Measurements from ENCODE around the gene TENT5C.

TENT5C gene

GRCh38 chr1:117636637-117637425 is 31.0 kb downstream of the TENT5C start:
- 96 to 100% methylated on average over 3 to 5 of the region's 8 CpGs for WGBS, 2 experiments (ENCODE audit: insufficient coverage in 2 of 2)

GRCh38 chr1:117638141-117638540 is 32.3 kb downstream of the TENT5C start:
- no peak overlapping the region for H3K27ac ChIP-seq (ENCODE audit: low read depth, low read length, severe bottlenecking)
- H3K36me3 ChIP-seq (ENCODE audit: control insufficient read depth, insufficient read depth, low read length) = no peaks in the 10 kb centered on the region
- no peaks in the 10 kb centered on the region for H3K9me3 ChIP-seq (ENCODE audit: control insufficient read depth, low read length)
- no peaks in the 10 kb centered on the region for H3K4me1 ChIP-seq (ENCODE audit: control insufficient read depth, insufficient read depth, low read length, poor library complexity, severe bottlenecking)
- WGBS, 2 experiments (ENCODE audit: insufficient coverage in 2 of 2) = 75% methylated on average over 1 of the region's 1 CpG; no CpG with 5 or more reads in 1 of the 2 experiments
- H3K4me3 ChIP-seq (ENCODE audit: extremely low read depth, insufficient read depth, low read length, poor library complexity, severe bottlenecking) = no peak overlapping the region

More at GRCh38 chr1:117636637-117637425, 31.0 kb downstream of the TENT5C start:
- Histone ChIP-seq H3K4me3 (ENCODE audit: extremely low read depth, insufficient read depth, low read length, poor library complexity, severe bottlenecking) (no peak overlapping the region), H3K4me1 (ENCODE audit: control insufficient read depth, insufficient read depth, low read length, poor library complexity, severe bottlenecking) (no peaks in the 10 kb centered on the region), H3K27ac (ENCODE audit: low read depth, low read length, severe bottlenecking) (no peak overlapping the region), H3K36me3 (ENCODE audit: control insufficient read depth, insufficient read depth, low read length) (no peaks in the 10 kb centered on the region), H3K9me3 (ENCODE audit: control insufficient read depth, low read length) (no peaks in the 10 kb centered on the region)

GRCh38 chr1:117638759-117639158 is 32.9 kb downstream of the TENT5C start:
- Histone ChIP-seq H3K27ac (ENCODE audit: low read depth, low read length, severe bottlenecking) (no peak overlapping the region), H3K4me1 (ENCODE audit: control insufficient read depth, insufficient read depth, low read length, poor library complexity, severe bottlenecking) (no peaks in the 10 kb centered on the region), H3K4me3 (ENCODE audit: extremely low read depth, insufficient read depth, low read length, poor library complexity, severe bottlenecking) (no peak overlapping the region), H3K9me3 (ENCODE audit: control insufficient read depth, low read length) (no peaks in the 10 kb centered on the region), H3K36me3 (ENCODE audit: control insufficient read depth, insufficient read depth, low read length) (no peaks in the 10 kb centered on the region)
- WGBS, 2 experiments (ENCODE audit: insufficient coverage in 2 of 2) = 88 to 100% methylated on average over 3 of the region's 4 CpGs

GRCh38 chr1:117639741-117640140 is 33.9 kb downstream of the TENT5C start:
- Histone ChIP-seq H3K36me3 (ENCODE audit: control insufficient read depth, insufficient read depth, low read length) (no peaks in the 10 kb centered on the region), H3K9me3 (ENCODE audit: control insufficient read depth, low read length) (no peaks in the 10 kb centered on the region), H3K4me1 (ENCODE audit: control insufficient read depth, insufficient read depth, low read length, poor library complexity, severe bottlenecking) (no peaks in the 10 kb centered on the region), H3K27ac (ENCODE audit: low read depth, low read length, severe bottlenecking) (no peak overlapping the region), H3K4me3 (ENCODE audit: extremely low read depth, insufficient read depth, low read length, poor library complexity, severe bottlenecking) (no peak overlapping the region)
- 83 to 93% methylated on average over 1 to 2 of the region's 4 CpGs for WGBS, 2 experiments (ENCODE audit: insufficient coverage in 2 of 2)

GRCh38 chr1:117641536-117641935 is 35.7 kb downstream of the TENT5C start:
- 86 to 100% methylated on average over 1 of the region's 3 CpGs for WGBS, 2 experiments (ENCODE audit: insufficient coverage in 2 of 2)
- H3K4me1 ChIP-seq (ENCODE audit: control insufficient read depth, insufficient read depth, low read length, poor library complexity, severe bottlenecking) = no peaks in the 10 kb centered on the region
- H3K36me3 ChIP-seq (ENCODE audit: control insufficient read depth, insufficient read depth, low read length) = no peaks in the 10 kb centered on the region

GRCh38 chr1:117642963-117643362 is 37.1 kb downstream of the TENT5C start:
- no peak overlapping the region for H3K4me3 ChIP-seq (ENCODE audit: extremely low read depth, insufficient read depth, low read length, poor library complexity, severe bottlenecking)
- no peak overlapping the region for H3K27ac ChIP-seq (ENCODE audit: low read depth, low read length, severe bottlenecking)
- H3K9me3 ChIP-seq (ENCODE audit: control insufficient read depth, low read length) = no peaks in the 10 kb centered on the region
- H3K36me3 ChIP-seq (ENCODE audit: control insufficient read depth, insufficient read depth, low read length) = no peaks in the 10 kb centered on the region
- H3K4me1 ChIP-seq (ENCODE audit: control insufficient read depth, insufficient read depth, low read length, poor library complexity, severe bottlenecking) = no peaks in the 10 kb centered on the region
- 89 to 91% methylated on average over 1 of the region's 4 CpGs for WGBS, 2 experiments (ENCODE audit: insufficient coverage in 2 of 2)

More at GRCh38 chr1:117641536-117641935, 35.7 kb downstream of the TENT5C start:
- Histone ChIP-seq H3K27ac (ENCODE audit: low read depth, low read length, severe bottlenecking) (no peak overlapping the region), H3K4me3 (ENCODE audit: extremely low read depth, insufficient read depth, low read length, poor library complexity, severe bottlenecking) (no peak overlapping the region), H3K9me3 (ENCODE audit: control insufficient read depth, low read length) (no peaks in the 10 kb centered on the region)

- Histone ChIP-seq H3K9me3 (ENCODE audit: control insufficient read depth, low read length) (no peaks in the 10 kb centered on the region), H3K4me1 (ENCODE audit: control insufficient read depth, insufficient read depth, low read length, poor library complexity, severe bottlenecking) (no peaks in the 10 kb centered on the region), H3K27ac (ENCODE audit: low read depth, low read length, severe bottlenecking) (no peak overlapping the region), H3K4me3 (ENCODE audit: extremely low read depth, insufficient read depth, low read length, poor library complexity, severe bottlenecking) (no peak overlapping the region), H3K36me3 (ENCODE audit: control insufficient read depth, insufficient read depth, low read length) (no peaks in the 10 kb centered on the region)
- WGBS, 2 experiments (ENCODE audit: insufficient coverage in 2 of 2) = 83 to 100% methylated on average over 1 of the region's 2 CpGs
Observed at GRCh38 chr1:117643601-117644000, 37.8 kb downstream of the TENT5C start.

- Histone ChIP-seq H3K27ac (ENCODE audit: low read depth, low read length, severe bottlenecking) (no peak overlapping the region), H3K36me3 (ENCODE audit: control insufficient read depth, insufficient read depth, low read length) (no peaks in the 10 kb centered on the region)
- 85 to 100% methylated on average over 2 of the region's 3 CpGs for WGBS, 2 experiments (ENCODE audit: insufficient coverage in 2 of 2)
Observed at GRCh38 chr1:117644696-117645311, 39.0 kb downstream of the TENT5C start.

GRCh38 chr1:117645343-117645742 is 39.5 kb downstream of the TENT5C start:
- Histone ChIP-seq H3K4me1 (ENCODE audit: control insufficient read depth, insufficient read depth, low read length, poor library complexity, severe bottlenecking) (no peaks in the 10 kb centered on the region), H3K27ac (ENCODE audit: low read depth, low read length, severe bottlenecking) (no peak overlapping the region), H3K36me3 (ENCODE audit: control insufficient read depth, insufficient read depth, low read length) (no peaks in the 10 kb centered on the region), H3K9me3 (ENCODE audit: control insufficient read depth, low read length) (no peaks in the 10 kb centered on the region), H3K4me3 (ENCODE audit: extremely low read depth, insufficient read depth, low read length, poor library complexity, severe bottlenecking) (no peak overlapping the region)
- 84 to 89% methylated on average over 4 of the region's 4 CpGs for WGBS, 2 experiments (ENCODE audit: insufficient coverage in 2 of 2)

More at GRCh38 chr1:117644696-117645311, 39.0 kb downstream of the TENT5C start:
- Histone ChIP-seq H3K9me3 (ENCODE audit: control insufficient read depth, low read length) (no peaks in the 10 kb centered on the region), H3K4me3 (ENCODE audit: extremely low read depth, insufficient read depth, low read length, poor library complexity, severe bottlenecking) (no peak overlapping the region), H3K4me1 (ENCODE audit: control insufficient read depth, insufficient read depth, low read length, poor library complexity, severe bottlenecking) (no peaks in the 10 kb centered on the region)

- H3K9me3 ChIP-seq (ENCODE audit: control insufficient read depth, low read length) = no peaks in the 10 kb centered on the region
- H3K36me3 ChIP-seq (ENCODE audit: control insufficient read depth, insufficient read depth, low read length) = no peaks in the 10 kb centered on the region
- no peak overlapping the region for H3K27ac ChIP-seq (ENCODE audit: low read depth, low read length, severe bottlenecking)
- H3K4me3 ChIP-seq (ENCODE audit: extremely low read depth, insufficient read depth, low read length, poor library complexity, severe bottlenecking) = no peak overlapping the region
- H3K4me1 ChIP-seq (ENCODE audit: control insufficient read depth, insufficient read depth, low read length, poor library complexity, severe bottlenecking) = no peaks in the 10 kb centered on the region
- WGBS, 2 experiments (ENCODE audit: insufficient coverage in 2 of 2) = 89 to 94% methylated on average over 7 to 9 of the region's 10 CpGs
Observed at GRCh38 chr1:117646007-117646811, 40.4 kb downstream of the TENT5C start.
